Measurements from ENCODE around the gene FCAMR.
"Not testable (repeated sequence)": the region's sequence is repeated elsewhere in the genome, so short reads cannot be mapped to it uniquely, and the experiment has no call there.

FCAMR gene

GRCh38 chr1:206926286-206926685 lies 44.0 kb downstream of the FCAMR start (continued):
- TF ChIP-seq ZNF18 (tag by site-specific recombination; IDR thresholded peaks at IDR 0.05) (no peak), FEZF1 (tag by site-specific recombination; IDR thresholded peaks at IDR 0.05) (no peak), ZNF513 (tag by site-specific recombination; IDR thresholded peaks at IDR 0.05) (no peak)

- POLR2A ChIA-PET, result no interaction called here
- Histone ChIP-seq H3K27ac (ENCODE audit: extremely low read depth, low read depth, low read length) (no peak overlapping the region), H3K4me1 (ENCODE audit: control insufficient read depth, insufficient read depth, low read length) (no peaks in the 10 kb centered on the region), H3K36me3 (ENCODE audit: control insufficient read depth in 2 of 2, insufficient read depth in 1 of 2, low read length in 2 of 2) (no peaks in the 10 kb centered on the region), H3K4me3 (ENCODE audit: low read depth, low read length) (no peak overlapping the region), H3K9me3 (ENCODE audit: control insufficient read depth, insufficient read depth, low read depth, low read length) (no peaks in the 10 kb centered on the region)
- CTCF ChIA-PET, result interaction anchor here (0.6 to 1.3 kb wide), 2 partner anchors 8 to 156 kb away, joined by 3 to 5 read pairs; no protein-coding TSS in a partner anchor
- no peak for TF ChIP-seq ZNF280D (tag by site-specific recombination; IDR thresholded peaks at IDR 0.05)
- TF ChIP-seq CTCF (tag by site-specific recombination; IDR thresholded peaks at IDR 0.05), result peak; percentile 31
These were observed 45.0 kb downstream of the FCAMR start for GRCh38 chr1:206925106-206925736.

GRCh38 chr1:206924592-206925105 lies 45.6 kb downstream of the FCAMR start:
- H3K27ac ChIP-seq (ENCODE audit: extremely low read depth, low read depth, low read length), result no peak overlapping the region
- POLR2A ChIA-PET, result no interaction called here
- H3K36me3 ChIP-seq (ENCODE audit: control insufficient read depth in 2 of 2, insufficient read depth in 1 of 2, low read length in 2 of 2), result no peaks in the 10 kb centered on the region
- CTCF ChIA-PET, result interaction anchor here (0.6 to 1.3 kb wide), 2 partner anchors 8 to 156 kb away, joined by 3 to 5 read pairs; no protein-coding TSS in a partner anchor
- H3K4me1 ChIP-seq (ENCODE audit: control insufficient read depth, insufficient read depth, low read length), result no peaks in the 10 kb centered on the region
- H3K9me3 ChIP-seq (ENCODE audit: control insufficient read depth, insufficient read depth, low read depth, low read length), result no peaks in the 10 kb centered on the region
- H3K4me3 ChIP-seq (ENCODE audit: low read depth, low read length), result no peak overlapping the region
- peak; percentile 92 for TF ChIP-seq ZFHX2 (tag by site-specific recombination; conservative IDR thresholded peaks at IDR 0.05)
- TF ChIP-seq ZNF174 (tag by site-specific recombination; IDR thresholded peaks at IDR 0.05), result no peak
- TF ChIP-seq EGR2 (tag by site-specific recombination; IDR thresholded peaks at IDR 0.05; ENCODE audit: low read depth), result peak; percentile 90

- H3K36me3 ChIP-seq (ENCODE audit: control insufficient read depth in 2 of 2, insufficient read depth in 1 of 2, low read length in 2 of 2); H3K4me3 ChIP-seq (ENCODE audit: low read depth, low read length); H3K9me3 ChIP-seq (ENCODE audit: control insufficient read depth, insufficient read depth, low read depth, low read length); CTCF ChIA-PET; POLR2A ChIA-PET; H3K4me1 ChIP-seq (ENCODE audit: control insufficient read depth, insufficient read depth, low read length); H3K27ac ChIP-seq (ENCODE audit: extremely low read depth, low read depth, low read length): not testable (repeated sequence)
- TF ChIP-seq ZNF239 (tag by site-specific recombination; IDR thresholded peaks at IDR 0.05) (peak; percentile 44; the same call in 1 of the 2 replicates), MYNN (tag by site-specific recombination; IDR thresholded peaks at IDR 0.05; ENCODE audit: borderline replicate concordance) (0 out of 2 replicates have a peak, but pooled peaks have one; percentile 15), ZSCAN4 (tag by site-specific recombination; IDR thresholded peaks at IDR 0.05) (peak; percentile 59), ZNF202 (tag by site-specific recombination; IDR thresholded peaks at IDR 0.05; ENCODE audit: borderline replicate concordance) (peak; percentile 57; the same call in 1 of the 2 replicates), ZNF707 (tag by site-specific recombination; IDR thresholded peaks at IDR 0.05) (peak; percentile 8; the same call in 1 of the 2 replicates), ZNF157 (tag by site-specific recombination; IDR thresholded peaks at IDR 0.05) (0 out of 2 replicates have a peak, but pooled peaks have one; percentile 34)
These were observed 46.2 kb downstream of the FCAMR start for GRCh38 chr1:206923961-206924557.

Data from HEK293 (cell line).